Measurements from ENCODE around the gene UBA7.

DNA sequence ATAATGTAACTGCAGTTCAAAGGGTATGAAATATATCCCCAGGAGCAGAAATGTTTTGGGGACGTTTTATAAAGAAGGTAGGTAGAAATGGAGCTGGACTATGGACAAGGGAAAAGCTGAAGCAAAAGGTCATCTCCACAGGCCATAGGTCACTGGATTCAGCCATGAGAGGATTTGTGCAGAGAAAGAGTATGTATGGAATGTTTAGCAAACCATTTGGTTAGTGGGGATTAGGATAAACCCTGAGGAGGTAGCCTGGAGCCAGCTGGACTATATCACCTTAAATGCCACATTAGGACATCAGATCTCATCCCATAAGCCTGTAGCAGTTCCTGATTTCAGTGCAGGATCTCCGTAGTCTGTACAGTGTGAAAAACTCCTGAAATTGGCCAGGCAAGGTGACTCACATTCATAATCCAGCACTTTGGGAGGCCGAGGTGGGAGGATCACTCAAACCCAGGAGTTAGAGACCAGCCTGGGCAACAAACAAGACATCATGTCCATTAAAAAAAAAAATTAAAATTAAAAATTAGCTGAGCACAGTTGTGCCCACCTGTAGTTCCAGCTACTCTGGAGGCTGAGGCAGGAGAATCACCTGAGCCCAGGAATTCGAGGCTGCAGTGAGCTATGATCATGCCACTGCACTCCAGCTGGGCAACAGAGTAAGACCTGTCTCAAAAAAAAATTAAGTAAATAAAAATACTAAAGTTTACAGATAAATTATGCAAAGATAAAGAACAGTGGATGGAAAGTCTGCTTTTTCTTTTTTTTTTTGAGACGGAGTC lies 32.1 kb downstream of the UBA7 start:
- TF ChIP-seq FOXP2 (optimal IDR thresholded peaks at IDR 0.05; ENCODE audit: control extremely low read depth, extremely low read length, insufficient read depth) (no peak), POLR2AphosphoS5 (IDR thresholded peaks at IDR 0.05; ENCODE audit: borderline replicate concordance, low read depth, low read length) (no peak), EZH2 (IDR thresholded peaks at IDR 0.05) (no peak)

All from SK-N-MC (cell line).